AG04450 (cell line): ENCODE measurements around the gene UROC1. TPM values are rescaled to one million over a fixed set of nuclear protein-coding genes. Genes with fewer than 3 reads are reported as not detected.

Experiments used
- CTCF ChIA-PET: fragments of 300-600, 350-600 bp; formaldehyde crosslinking; extraction: SDS; loops from one replicate; lab custom pipeline; 2022; ENCODE audit warnings: antibody characterized with exemption, inconsistent platforms; lab: Charles Lee
- POLR2A ChIA-PET: fragments of 350-600 bp; formaldehyde crosslinking; extraction: SDS; loops from one replicate; lab custom pipeline; 2021; ENCODE audit warnings: antibody characterized with exemption, inconsistent platforms; lab: Yijun Ruan, JAX
- DNase-seq: peaks from one replicate; pipeline ENCODE4 v3.0.0-alpha.2; 2011; ENCODE audit warnings: low read depth, low spot score
- H3K27ac ChIP-seq: one replicate; pipeline ENCODE4 v1.5.1; 2012; ENCODE audit warnings: low read depth, low read length, control low read depth
- H3K27me3 ChIP-seq: one replicate; pipeline ENCODE4 v1.6.0; 2012; ENCODE audit warnings: low read length; ENCODE audit not compliant: control insufficient read depth, insufficient read depth
- H3K4me3 ChIP-seq: 2 replicates; pipeline ENCODE4 v1.5.1; 2011; ENCODE audit warnings: mild to moderate bottlenecking, low read depth, low read length, control low read depth
- H3K9me3 ChIP-seq: 2 replicates; pipeline ENCODE4 v1.5.1; 2012; ENCODE audit warnings: low read length; ENCODE audit not compliant: control insufficient read depth, insufficient read depth
- CTCF ChIP-seq: IDR thresholded peaks from 2 replicates; pipeline ENCODE4 v1.5.1; 2011; ENCODE audit warnings: low read depth, low read length, control low read depth, inconsistent platforms
- polyA plus RNA-seq: library from polyadenylated mRNA; depleted of rRNA; stranded (reverse); fragments of >200 nt; gene quantifications from 2 replicates; pipeline ENCODE4 v1.2.3, GENCODE V29; 2011; rRNA removed
- small RNA-seq: library from RNA; depleted of rRNA; stranded (forward); fragments of <200 nt; gene quantifications from one replicate; pipeline ENCODE3, GENCODE V24; 2012; ENCODE audit warnings: low read depth; ENCODE audit not compliant: insufficient read length

Gene UROC1
- polyA plus RNA-seq, 1 experiment, result not detected

- Histone ChIP-seq H3K27me3 (no peaks in the 10 kb centered on the region), H3K4me3 (no peak overlapping the region), H3K27ac (no peak overlapping the region), H3K9me3 (peaks cover 3% of the 10 kb centered on the region; the same call in 1 of the 2 replicates)
- POLR2A ChIA-PET, result no interaction called here
- no peak for TF ChIP-seq CTCF
- CTCF ChIA-PET, result no interaction called here
- no peak for DNase-seq
These were observed 84.5 kb downstream of the UROC1 start for GRCh38 chr3:126433105-126433430.

- H3K27ac ChIP-seq, result no peak overlapping the region
- H3K9me3 ChIP-seq, result peaks cover 3% of the 10 kb centered on the region; the same call in 1 of the 2 replicates
- CTCF ChIA-PET, result no interaction called here
- no peak for DNase-seq
- TF ChIP-seq CTCF, result no peak
- H3K4me3 ChIP-seq, result no peak overlapping the region
- POLR2A ChIA-PET, result no interaction called here
- H3K27me3 ChIP-seq, result no peaks in the 10 kb centered on the region
These were observed 85.0 kb downstream of the UROC1 start for GRCh38 chr3:126432361-126433104.

Small RNA genes within 50 kb of the gene (small RNA-seq; reads per million reads assigned to genes)
- gene RNA5SP138, result not detected

Other genes starting within 250 kb of the UROC1 start
- gene KLF15, start 160.4 kb downstream of the UROC1 start, polyA plus RNA-seq, result 0.38 and 0.53 TPM in 2 replicates
- gene CFAP100, start 122.9 kb downstream of the UROC1 start, polyA plus RNA-seq, result not detected in 2 replicates
- 9.5 and 11.1 TPM in 2 replicates for gene ZXDC, start 41.9 kb downstream of the UROC1 start, polyA plus RNA-seq
- gene CHST13, start 6.4 kb upstream of the UROC1 start, polyA plus RNA-seq, result not detected in 2 replicates
- gene C3orf22, start 41.2 kb upstream of the UROC1 start, polyA plus RNA-seq, result not detected in 2 replicates
- 7.4 and 10.1 TPM in 2 replicates for gene TXNRD3, start 137.4 kb upstream of the UROC1 start, polyA plus RNA-seq
- 14.0 and 16.5 TPM in 2 replicates for gene CHCHD6, start 186.5 kb upstream of the UROC1 start, polyA plus RNA-seq